Globus pallidus (tissue), 1 donor: Measurements from ENCODE around the gene LCE1D.

ENCODE experiments used
- DNase-seq: peaks from one replicate; pipeline ENCODE4 v3.0.0-alpha.2; 2015; ENCODE audit warnings: low spot score

The LCE1D gene

DNA sequence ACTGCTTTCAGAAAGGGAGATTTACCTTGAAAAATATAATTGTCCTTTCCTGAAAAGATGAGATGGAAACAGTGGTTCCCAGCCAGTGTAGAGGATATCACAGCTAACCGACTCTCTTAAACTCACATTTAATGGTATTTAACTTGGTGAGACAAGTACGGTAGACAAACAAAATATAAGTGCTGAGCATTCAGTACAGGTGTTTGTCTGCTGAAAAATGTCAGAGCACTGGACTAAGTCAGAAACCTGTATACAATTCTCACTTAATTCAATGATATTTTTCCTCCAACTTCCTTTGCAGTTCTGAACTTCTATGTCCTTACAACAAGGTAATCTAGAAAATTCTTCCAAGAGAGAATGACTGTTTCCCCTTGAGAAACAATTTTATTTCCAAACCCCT is 15.2 kb downstream of the LCE1D start, which contains the start of gene LCE1B:
Gene LCE1B (plus strand): TSS at position 301 of the 400 bp plus-strand sequence. CDS start 476 bp downstream, outside the sequence.
- no peak for DNase-seq

- no peak for DNase-seq
These were observed 20.8 kb downstream of the LCE1D start for GRCh38 chr1:152817309-152817708.

GRCh38 chr1:152823294-152823693 is 26.8 kb downstream of the LCE1D start:
- no peak for DNase-seq

GRCh38 chr1:152824964-152825363 is 28.4 kb downstream of the LCE1D start:
- DNase-seq: no peak

- DNase-seq: no peak
These were observed 30.7 kb downstream of the LCE1D start, which contains the start of gene LCE1A for GRCh38 chr1:152827173-152827572. Gene LCE1A (plus strand): TSS chr1:152827473. CDS start chr1:152827473, 0 bp downstream.

GRCh38 chr1:152836870-152837269 is 40.3 kb downstream of the LCE1D start:
- no peak for DNase-seq

- DNase-seq: no peak
These were observed 46.0 kb downstream of the LCE1D start, which contains the start of gene LCE6A for GRCh38 chr1:152842556-152842955. Gene LCE6A (plus strand): TSS chr1:152842856. CDS start chr1:152843521, 665 bp downstream.
